ENCODE measurements around the gene CDH4. TPM values are rescaled to one million over a fixed set of nuclear protein-coding genes. Genes with fewer than 3 reads are reported as not detected.

Gene CDH4
- total and polyA plus RNA-seq, 9 of the 15 experiments (the other 6 are each of a cell fraction or from before 2014, with no cell fraction given) = 0.04 TPM; not detected in 8

DNA sequence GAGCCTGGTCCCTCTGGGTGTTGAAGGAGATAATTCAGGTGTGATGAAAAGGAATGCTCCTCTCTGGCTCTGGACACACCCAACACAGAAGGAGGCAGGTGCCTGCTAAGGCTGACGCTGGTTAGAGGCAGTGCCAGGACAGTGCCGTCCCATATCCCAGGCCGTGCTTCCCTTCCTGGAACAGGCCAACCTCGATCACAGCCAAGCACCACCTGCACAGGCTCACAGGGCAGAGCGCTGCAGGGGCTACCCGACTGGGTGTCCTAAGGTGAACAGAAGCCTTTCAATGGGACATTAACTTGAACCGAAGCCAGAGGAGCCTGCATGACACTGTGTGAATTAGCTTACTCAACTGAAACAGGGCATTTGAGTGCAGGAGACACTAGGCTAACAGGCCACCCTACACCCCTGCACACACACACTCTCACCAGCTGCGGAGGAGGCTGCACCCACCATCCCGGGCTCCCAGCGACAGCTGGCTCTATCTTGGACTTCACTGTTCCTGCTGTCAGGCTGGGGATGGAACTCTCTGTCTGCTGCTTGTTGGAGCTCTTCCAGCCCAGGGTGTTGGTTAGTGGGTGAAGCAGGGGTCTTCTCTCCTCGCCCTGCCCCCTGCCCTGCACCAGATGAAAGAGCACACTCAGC is 466.4 kb downstream of the CDH4 start (continued):
- TF ChIP-seq, protein P1, sequence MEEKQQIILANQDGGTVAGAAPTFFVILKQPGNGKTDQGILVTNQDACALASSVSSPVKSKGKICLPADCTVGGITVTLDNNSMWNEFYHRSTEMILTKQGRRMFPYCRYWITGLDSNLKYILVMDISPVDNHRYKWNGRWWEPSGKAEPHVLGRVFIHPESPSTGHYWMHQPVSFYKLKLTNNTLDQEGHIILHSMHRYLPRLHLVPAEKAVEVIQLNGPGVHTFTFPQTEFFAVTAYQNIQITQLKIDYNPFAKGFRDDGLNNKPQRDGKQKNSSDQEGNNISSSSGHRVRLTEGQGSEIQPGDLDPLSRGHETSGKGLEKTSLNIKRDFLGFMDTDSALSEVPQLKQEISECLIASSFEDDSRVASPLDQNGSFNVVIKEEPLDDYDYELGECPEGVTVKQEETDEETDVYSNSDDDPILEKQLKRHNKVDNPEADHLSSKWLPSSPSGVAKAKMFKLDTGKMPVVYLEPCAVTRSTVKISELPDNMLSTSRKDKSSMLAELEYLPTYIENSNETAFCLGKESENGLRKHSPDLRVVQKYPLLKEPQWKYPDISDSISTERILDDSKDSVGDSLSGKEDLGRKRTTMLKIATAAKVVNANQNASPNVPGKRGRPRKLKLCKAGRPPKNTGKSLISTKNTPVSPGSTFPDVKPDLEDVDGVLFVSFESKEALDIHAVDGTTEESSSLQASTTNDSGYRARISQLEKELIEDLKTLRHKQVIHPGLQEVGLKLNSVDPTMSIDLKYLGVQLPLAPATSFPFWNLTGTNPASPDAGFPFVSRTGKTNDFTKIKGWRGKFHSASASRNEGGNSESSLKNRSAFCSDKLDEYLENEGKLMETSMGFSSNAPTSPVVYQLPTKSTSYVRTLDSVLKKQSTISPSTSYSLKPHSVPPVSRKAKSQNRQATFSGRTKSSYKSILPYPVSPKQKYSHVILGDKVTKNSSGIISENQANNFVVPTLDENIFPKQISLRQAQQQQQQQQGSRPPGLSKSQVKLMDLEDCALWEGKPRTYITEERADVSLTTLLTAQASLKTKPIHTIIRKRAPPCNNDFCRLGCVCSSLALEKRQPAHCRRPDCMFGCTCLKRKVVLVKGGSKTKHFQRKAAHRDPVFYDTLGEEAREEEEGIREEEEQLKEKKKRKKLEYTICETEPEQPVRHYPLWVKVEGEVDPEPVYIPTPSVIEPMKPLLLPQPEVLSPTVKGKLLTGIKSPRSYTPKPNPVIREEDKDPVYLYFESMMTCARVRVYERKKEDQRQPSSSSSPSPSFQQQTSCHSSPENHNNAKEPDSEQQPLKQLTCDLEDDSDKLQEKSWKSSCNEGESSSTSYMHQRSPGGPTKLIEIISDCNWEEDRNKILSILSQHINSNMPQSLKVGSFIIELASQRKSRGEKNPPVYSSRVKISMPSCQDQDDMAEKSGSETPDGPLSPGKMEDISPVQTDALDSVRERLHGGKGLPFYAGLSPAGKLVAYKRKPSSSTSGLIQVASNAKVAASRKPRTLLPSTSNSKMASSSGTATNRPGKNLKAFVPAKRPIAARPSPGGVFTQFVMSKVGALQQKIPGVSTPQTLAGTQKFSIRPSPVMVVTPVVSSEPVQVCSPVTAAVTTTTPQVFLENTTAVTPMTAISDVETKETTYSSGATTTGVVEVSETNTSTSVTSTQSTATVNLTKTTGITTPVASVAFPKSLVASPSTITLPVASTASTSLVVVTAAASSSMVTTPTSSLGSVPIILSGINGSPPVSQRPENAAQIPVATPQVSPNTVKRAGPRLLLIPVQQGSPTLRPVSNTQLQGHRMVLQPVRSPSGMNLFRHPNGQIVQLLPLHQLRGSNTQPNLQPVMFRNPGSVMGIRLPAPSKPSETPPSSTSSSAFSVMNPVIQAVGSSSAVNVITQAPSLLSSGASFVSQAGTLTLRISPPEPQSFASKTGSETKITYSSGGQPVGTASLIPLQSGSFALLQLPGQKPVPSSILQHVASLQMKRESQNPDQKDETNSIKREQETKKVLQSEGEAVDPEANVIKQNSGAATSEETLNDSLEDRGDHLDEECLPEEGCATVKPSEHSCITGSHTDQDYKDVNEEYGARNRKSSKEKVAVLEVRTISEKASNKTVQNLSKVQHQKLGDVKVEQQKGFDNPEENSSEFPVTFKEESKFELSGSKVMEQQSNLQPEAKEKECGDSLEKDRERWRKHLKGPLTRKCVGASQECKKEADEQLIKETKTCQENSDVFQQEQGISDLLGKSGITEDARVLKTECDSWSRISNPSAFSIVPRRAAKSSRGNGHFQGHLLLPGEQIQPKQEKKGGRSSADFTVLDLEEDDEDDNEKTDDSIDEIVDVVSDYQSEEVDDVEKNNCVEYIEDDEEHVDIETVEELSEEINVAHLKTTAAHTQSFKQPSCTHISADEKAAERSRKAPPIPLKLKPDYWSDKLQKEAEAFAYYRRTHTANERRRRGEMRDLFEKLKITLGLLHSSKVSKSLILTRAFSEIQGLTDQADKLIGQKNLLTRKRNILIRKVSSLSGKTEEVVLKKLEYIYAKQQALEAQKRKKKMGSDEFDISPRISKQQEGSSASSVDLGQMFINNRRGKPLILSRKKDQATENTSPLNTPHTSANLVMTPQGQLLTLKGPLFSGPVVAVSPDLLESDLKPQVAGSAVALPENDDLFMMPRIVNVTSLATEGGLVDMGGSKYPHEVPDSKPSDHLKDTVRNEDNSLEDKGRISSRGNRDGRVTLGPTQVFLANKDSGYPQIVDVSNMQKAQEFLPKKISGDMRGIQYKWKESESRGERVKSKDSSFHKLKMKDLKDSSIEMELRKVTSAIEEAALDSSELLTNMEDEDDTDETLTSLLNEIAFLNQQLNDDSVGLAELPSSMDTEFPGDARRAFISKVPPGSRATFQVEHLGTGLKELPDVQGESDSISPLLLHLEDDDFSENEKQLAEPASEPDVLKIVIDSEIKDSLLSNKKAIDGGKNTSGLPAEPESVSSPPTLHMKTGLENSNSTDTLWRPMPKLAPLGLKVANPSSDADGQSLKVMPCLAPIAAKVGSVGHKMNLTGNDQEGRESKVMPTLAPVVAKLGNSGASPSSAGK (IDR thresholded peaks at IDR 0.05) = no peak
- TF ChIP-seq SRSF1 (IDR thresholded peaks at IDR 0.05; ENCODE audit: low read depth, low read length) = no peak
